HG03097 (cell line): Measurements from ENCODE around the gene E2F7.

Experiments
- ATAC-seq: cut with Tn5 transposase; IDR thresholded peaks from one replicate; pipeline ENCODE4 v1.9.1; 2021; ENCODE audit not compliant: unreplicated experiment, low FRiP score

Gene E2F7

DNA sequence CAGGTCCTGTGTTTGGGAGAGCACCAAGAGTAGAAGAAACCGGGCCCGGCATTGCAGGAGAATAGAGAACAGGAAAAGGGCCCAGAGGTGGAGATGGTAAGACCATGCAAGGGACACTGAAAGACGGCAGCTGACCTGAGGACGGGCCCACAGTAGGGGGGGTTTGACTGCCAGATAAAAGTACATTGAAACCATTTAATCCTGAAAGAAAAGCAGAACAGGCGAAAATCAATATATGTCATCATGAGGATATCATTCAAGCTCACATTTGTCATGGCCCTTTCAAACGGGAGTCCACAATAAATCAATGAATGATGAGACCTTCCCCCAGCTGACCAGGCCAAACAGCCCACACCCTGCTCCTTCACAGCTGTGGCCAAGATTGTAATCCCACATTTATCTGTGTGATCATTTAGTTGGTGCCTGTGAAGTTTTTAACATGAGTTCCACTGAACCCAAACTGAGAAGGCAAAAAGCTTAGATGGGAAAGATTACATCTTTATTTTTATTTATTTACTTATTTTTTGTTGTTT, 39.5 kb downstream of the E2F7 start:
- ATAC-seq: no peak

GRCh38 chr12:77023501-77023900, 41.9 kb downstream of the E2F7 start:
- ATAC-seq: no peak

DNA sequence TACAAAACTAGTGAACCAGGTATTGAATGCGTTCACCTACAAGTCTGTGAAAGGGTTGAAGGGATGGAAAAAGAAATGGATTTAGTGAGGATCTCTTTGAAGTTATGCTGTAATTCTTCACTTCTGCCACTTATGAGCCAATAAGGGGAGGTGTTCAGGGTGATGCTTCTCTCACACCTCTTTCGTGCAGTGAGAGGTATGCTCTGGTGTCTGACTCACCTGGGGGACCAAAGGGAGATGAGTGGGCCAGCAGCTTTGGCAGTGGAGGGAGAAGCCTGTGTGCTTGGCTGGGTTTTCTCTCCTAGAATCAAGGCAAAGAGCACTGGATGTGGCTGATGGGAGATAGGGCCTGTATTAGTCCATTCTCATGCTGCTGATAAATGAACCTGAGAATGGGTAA, 45.4 kb downstream of the E2F7 start:
- no peak for ATAC-seq

DNA sequence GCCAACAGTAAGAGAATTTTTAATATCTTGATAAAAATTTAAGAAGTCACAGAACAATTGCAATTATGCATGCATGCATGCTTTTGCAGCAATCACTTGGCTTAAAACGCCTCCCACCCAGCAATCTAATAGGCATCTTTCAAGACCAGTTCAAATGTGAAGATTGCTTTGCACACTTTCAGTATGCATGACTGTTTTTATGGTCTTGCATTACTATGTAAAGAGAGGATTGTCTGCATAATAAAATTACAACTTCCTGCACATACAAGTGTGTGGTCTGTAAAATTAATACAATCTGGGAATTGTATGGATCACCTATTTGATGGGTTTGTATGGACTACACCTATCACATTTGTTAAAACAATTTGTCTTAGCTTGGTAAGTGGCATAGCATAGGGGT, 48.8 kb downstream of the E2F7 start:
- no peak for ATAC-seq

DNA sequence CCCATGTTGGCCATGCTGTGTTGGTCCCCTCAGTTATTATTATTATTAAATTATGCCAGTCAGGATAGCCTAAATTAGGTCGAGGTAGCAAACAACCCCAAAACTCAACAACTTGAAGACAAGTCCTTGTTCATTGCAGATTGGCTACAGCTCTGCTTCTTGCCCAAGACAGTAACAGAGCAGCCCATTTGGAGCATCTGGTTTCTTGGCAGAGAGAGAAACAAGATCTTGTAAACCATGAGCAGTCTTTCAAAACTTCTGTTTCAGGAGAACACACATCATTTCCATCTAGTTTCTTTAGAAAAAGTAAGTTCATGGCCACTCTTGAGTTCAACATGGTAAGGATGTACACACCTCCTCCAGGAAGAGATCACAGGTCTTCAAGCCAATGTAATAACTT, 52.3 kb downstream of the E2F7 start:
- no peak for ATAC-seq

GRCh38 chr12:77010691-77011548, 54.4 kb downstream of the E2F7 start:
- ATAC-seq: peak; percentile 58

- no peak for ATAC-seq
Measured at GRCh38 chr12:77007476-77007875, 57.9 kb downstream of the E2F7 start.

GRCh38 chr12:77005611-77006098, 59.7 kb downstream of the E2F7 start:
- ATAC-seq: no peak

DNA sequence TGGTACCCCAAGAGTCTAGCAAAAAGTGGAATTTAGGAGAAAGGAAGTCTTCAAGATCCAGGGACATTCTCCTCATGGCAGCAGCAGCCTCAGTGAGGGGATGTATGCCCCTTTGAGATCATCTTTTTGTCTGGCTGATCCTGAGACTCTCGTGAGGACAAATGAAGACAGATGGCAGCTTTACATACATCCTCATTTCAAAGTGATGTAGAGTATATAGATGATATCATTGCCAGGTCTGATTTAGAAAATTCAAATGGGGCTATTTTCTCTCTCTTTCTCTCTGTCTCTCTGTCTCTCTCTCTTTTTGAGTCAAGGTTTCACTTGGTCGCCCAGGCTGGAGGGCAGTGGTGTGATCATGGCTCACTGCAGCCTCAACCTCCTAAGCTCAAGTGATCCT, 61.5 kb downstream of the E2F7 start:
- ATAC-seq: no peak

GRCh38 chr12:77003246-77003645, 62.1 kb downstream of the E2F7 start:
- ATAC-seq: no peak

- ATAC-seq: no peak
Measured at GRCh38 chr12:77002382-77002781, 63.0 kb downstream of the E2F7 start.

- no peak for ATAC-seq
Measured at GRCh38 chr12:77001276-77001675, 64.1 kb downstream of the E2F7 start.

- no peak for ATAC-seq
Measured at GRCh38 chr12:76998908-76999556, 66.3 kb downstream of the E2F7 start.

DNA sequence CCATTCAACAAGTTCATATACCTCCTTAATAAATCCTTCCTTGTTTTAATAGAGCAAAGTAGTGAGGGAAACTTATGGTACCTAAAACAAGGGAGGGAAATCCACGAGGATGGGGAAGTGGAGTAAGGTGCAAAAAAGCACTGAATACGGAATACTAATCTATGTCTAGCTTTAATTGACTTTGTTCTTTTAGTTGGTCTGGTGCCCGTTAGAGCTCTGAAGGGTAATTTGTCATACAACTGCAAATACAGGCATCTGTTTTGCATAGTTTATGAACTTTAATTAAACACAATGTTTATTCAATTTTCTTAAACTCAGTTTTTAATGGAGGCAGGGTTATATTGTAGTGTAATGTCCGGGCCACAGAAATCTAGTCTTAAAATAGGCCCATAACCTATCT, 67.0 kb downstream of the E2F7 start:
- no peak for ATAC-seq

GRCh38 chr12:76997011-76997780, 68.2 kb downstream of the E2F7 start:
- no peak for ATAC-seq

GRCh38 chr12:76990716-76991115, 74.7 kb downstream of the E2F7 start:
- ATAC-seq: no peak

- no peak for ATAC-seq
Measured at GRCh38 chr12:76984566-76984965, 80.8 kb downstream of the E2F7 start.

GRCh38 chr12:76983420-76983819, 81.9 kb downstream of the E2F7 start:
- ATAC-seq: no peak

GRCh38 chr12:76980196-76980595, 85.2 kb downstream of the E2F7 start:
- no peak for ATAC-seq

DNA sequence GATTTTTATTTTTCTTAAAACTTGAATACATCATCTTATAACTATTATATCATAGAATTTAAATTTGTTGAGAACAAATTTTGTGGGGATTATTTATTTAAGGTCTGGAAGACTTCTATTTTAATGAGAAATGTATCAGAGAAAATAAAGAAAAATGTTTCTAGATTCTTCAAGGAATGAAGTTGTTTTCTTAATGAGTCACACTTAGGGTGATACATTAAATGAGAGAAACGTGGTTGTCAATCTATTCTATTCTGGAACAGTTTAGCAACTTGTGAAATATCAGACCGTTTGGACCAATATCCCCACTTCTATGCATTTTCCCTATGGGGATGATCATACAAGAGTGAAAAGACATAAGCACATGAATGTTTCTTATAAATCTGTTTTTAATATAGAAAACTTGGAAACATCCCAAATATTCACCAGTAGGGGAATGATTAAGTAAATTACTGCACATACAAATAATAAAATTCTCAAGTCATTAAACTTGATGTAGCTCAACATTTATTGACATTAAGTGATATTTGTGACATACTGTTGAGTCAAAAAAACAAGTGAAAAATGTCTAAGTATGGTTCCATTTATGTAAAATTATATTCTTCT, 88.5 kb downstream of the E2F7 start:
- no peak for ATAC-seq
